ENCODE data around the gene DRD3.

- TF ChIP-seq CTCF (IDR thresholded peaks at IDR 0.05; ENCODE audit: low read depth, low read length, poor library complexity, severe bottlenecking): no peak
- no peak for TF ChIP-seq EZH2phosphoT487 (IDR thresholded peaks at IDR 0.05; ENCODE audit: borderline replicate concordance, low read length)
These were observed 2.4 kb downstream of the DRD3 start for GRCh38 chr3:114176487-114176886.

Measured in DOHH2 (cell line).